Measurements from ENCODE around the gene SLC10A2.
"Not testable (repeated sequence)": the region's sequence is repeated elsewhere in the genome, so short reads cannot be mapped to it uniquely, and the experiment has no call there.

Gene SLC10A2, protein sequence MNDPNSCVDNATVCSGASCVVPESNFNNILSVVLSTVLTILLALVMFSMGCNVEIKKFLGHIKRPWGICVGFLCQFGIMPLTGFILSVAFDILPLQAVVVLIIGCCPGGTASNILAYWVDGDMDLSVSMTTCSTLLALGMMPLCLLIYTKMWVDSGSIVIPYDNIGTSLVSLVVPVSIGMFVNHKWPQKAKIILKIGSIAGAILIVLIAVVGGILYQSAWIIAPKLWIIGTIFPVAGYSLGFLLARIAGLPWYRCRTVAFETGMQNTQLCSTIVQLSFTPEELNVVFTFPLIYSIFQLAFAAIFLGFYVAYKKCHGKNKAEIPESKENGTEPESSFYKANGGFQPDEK

DNA sequence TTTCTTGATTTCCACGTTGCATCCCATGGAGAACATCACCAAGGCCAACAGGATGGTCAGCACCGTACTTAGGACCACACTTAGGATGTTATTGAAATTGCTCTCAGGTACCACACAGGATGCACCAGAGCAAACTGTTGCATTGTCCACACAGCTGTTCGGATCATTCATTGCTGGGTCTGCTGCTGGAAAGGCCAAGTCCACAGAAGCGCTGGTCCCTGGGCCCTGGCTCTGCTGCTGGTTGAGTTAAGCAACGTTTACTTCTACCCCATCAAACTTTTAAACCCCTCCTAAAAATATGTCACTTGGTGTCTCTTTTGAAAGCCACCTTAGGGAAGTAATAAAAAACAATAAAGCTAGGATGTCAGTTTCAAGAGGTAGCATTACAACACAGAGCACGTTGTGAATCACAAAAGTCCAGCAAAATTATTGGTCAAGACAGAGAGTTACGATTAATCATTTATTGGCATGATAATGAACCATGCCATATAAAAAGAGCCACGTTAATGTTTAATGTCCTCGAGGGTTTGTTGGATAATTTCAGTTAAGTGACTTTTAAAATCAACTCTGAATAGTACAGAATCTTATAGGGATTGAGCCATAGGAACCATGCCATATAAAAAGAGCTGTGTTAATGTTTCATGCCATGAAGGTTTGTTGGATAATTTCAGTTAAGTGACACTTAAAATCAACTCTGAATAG is at the start of gene SLC10A2:
SLC10A2 (minus strand) TSS at position 339 of the 702 bp plus-strand sequence; CDS start at position 171, 168 bp downstream.
- no peak for DNase-seq

- DNase-seq, result no peak
These were observed 41.4 kb upstream of the SLC10A2 start for GRCh38 chr13:103107580-103107979.

GRCh38 chr13:103104340-103104739 is 38.1 kb upstream of the SLC10A2 start:
- no peak for DNase-seq

- DNase-seq, result not testable (repeated sequence)
These were observed 37.2 kb upstream of the SLC10A2 start for GRCh38 chr13:103103456-103103855.

GRCh38 chr13:103102482-103102881 is 36.3 kb upstream of the SLC10A2 start:
- no peak for DNase-seq

DNA sequence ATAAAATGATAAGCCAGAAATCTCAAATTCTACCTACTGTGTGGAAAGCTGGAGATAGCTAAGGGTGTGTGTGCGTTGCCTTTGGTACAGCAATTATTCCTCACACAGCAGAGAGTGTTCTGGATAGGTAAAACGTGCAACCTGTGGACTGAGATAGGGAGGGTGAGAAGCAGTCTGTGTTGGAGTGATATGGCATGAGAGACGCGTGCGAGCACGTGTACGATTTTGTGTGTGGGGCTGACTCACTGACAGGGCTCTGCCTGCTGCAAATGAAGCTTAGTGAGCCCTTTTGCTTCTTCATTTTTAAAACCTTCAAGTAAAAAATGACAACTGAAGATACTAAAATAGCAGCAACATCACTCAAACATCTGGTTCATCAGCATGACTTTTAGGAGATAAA is 35.7 kb upstream of the SLC10A2 start:
- DNase-seq, result no peak

DNA sequence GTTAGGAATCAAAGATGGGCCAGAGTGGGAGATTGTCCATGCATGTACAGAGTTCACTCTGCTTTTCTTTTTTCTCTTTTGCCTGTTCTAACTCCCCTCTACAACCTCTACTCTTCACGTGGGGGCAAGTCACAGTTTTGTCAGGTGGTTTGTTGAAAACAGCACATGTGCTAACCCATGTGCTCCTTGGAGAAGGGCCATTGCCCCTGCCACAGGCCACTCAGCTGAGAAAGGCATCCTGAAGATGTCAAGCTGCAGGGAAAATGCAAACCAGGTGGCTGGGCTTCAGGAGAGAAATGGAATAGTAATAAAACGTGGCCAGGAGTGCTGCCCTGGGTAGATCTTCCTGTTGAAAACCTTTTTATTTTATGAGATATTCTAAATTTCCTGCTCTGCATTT is 35.3 kb upstream of the SLC10A2 start:
- no peak for DNase-seq

DNA sequence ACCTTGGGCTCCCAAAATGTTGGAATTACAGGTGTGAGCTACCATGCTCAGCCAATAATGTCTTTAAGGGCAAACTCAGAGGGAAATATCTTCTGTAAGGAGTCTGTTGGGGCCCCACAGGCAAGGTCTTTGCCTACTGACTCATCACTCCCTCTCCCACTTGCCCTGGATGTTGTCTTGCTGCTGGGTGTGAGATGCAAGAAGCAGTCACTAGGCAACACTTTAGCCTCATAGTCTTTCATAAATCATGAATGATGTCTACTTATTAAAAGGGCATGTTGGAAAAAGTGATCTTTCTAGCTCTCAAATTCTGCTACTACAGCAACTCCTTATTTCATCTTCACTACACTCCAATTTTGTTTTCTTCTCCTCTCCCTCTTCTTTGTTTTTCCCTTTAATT is 34.6 kb upstream of the SLC10A2 start:
- no peak for DNase-seq

GRCh38 chr13:103099722-103100293 is 33.6 kb upstream of the SLC10A2 start:
- DNase-seq, result no peak

- DNase-seq, result no peak
These were observed 32.3 kb upstream of the SLC10A2 start for GRCh38 chr13:103098535-103098934.

DNA sequence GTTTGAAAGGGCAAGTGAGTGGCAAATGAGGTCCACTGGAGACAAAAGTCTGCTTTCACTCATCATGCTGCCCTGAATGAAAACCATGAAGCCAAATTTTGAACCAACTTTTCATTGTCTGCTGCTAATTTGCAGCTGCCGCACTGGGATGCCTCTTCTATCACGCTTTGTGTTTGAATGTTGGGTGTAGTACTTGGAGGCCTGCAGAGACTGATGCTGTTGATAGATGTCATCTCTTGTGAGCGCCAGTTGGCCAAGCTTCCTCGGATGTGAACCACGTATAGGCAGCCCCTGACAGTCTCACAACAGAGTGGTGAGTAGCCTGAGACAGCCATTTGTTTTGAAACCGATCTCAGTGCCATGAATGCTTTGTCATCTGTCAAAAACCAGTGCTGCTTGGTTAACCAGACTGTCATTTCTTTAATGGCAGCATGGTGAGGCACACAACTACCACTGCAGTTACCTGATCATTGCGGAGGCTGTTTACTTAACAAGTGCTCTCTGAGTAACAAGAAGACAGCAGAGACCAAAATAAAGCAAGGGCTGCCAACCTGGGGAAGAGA is 31.2 kb upstream of the SLC10A2 start:
- DNase-seq, result no peak

GRCh38 chr13:103093649-103094048 is 27.4 kb upstream of the SLC10A2 start:
- DNase-seq, result not testable (repeated sequence)

DNA sequence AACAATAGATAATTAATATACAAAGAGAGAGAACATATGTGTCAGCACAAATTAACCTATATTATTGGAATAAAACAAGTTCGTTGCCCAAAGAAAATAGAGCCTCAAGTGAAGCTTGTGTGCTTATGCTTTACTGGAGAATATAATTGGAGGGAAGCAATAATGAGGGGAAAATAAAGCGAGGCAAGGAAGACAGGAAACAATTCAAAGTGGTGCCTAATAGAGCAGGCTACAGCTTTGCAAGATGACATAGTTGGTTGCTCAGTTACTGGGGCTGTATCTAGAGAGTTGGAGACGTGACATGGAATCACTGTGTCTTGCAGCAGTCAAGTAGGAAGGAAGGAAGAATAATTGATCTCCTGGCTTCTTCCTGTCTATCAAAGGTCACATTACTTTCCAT is 21.1 kb upstream of the SLC10A2 start:
- no peak for DNase-seq

DNA sequence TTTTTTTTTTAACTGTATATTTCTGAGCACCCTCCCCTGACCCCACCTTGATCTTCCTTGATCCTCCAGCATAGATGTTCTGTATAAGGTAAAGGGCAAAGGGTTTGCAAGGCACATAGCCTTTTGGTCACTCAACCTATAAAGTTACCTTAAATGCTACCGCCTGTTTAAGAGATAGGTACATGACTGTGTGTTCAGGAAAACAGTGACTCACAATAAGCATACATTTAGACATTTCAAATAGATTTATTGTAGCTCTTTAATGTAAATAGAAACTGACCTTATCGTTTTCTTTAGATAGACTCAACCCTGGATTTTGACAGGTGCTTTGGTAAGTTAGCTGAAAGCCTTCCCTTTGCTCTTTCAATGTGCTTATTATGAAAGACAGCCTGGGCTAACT is 15.2 kb upstream of the SLC10A2 start:
- no peak for DNase-seq

GRCh38 chr13:103078158-103078557 is 11.9 kb upstream of the SLC10A2 start:
- no peak for DNase-seq

- DNase-seq, result no peak
These were observed 2.6 kb upstream of the SLC10A2 start for GRCh38 chr13:103068836-103069235.

DNA sequence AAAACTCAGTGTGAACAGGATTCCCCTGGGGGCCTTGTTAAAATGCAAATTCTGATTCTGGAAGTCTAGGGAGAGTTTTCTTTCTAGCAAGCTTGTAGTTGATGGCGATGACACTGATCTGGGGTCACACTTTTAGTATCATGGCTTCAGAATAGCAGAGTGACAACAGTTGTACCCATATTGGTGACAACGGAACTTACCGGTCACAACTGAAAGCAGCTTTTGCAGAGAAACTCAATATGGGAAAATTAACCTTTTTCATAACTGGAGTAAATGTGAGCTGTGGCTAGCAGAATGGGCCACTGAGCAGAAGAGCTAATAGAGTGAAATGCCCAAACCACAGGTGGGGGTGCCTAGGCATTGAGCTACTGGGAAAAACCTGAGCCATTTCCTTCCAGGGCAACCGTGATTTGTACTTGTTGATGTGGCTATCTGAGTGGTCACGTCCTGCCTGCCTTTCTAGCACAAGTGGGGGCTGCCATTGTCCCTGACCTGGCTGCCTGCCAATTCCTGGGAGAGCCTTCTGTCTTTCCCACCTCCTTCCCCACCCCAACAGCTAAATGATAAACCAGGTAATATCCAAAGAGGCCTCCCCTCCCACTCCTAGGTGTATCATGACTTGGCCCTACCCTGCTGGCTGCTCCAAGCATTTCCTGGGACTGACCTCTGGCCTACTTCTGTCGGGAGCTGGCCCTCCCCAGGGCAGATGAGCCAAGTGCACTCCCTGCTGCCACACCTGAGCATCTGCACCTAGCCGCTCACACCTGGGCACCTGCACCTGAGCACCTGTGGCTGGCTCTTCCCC is 1.7 kb upstream of the SLC10A2 start:
- DNase-seq, result no peak

- DNase-seq, result no peak
These were observed 646 bp upstream of the SLC10A2 start for GRCh38 chr13:103066781-103067345.

DNA sequence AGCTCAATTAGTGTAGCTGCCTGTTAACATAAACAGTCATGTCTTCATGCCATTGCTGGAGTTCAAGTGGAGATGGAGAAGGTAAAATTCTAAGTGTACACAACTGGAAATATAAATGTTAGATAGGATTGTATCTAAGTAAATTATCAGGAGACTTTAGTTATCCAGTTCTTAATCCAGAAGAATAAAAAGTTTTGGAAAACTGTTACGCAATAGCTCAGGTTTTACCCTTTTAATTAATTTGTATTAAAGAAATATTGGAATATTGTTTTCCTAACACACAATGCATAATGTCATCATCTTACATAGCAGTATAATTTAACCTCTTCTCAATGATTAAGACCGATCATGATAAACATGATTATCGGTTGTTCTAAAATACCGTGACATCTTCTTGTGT is 2.8 kb downstream of the SLC10A2 start:
- no peak for DNase-seq

GRCh38 chr13:103062079-103062478 is 4.1 kb downstream of the SLC10A2 start:
- no peak for DNase-seq

DNA sequence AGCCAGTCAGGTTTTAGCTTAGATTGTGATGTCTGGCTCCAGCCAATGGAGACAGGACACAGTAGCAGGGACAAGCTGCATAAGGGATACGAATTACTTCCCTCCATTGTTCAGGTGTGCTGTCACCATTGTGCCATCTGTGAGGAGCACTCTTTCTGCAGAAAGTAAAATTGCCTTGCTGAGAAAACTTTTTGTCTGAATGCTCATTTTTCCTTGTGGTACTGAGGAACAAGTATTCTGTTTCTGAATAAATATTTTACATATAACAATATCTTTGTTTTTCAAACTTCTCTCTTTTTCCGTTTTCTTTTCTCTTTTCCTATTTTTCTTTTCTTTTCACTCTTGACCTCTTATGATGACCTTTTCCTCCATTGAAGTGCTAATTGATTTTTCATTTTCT is 10.2 kb downstream of the SLC10A2 start:
- DNase-seq, result no peak

DNA sequence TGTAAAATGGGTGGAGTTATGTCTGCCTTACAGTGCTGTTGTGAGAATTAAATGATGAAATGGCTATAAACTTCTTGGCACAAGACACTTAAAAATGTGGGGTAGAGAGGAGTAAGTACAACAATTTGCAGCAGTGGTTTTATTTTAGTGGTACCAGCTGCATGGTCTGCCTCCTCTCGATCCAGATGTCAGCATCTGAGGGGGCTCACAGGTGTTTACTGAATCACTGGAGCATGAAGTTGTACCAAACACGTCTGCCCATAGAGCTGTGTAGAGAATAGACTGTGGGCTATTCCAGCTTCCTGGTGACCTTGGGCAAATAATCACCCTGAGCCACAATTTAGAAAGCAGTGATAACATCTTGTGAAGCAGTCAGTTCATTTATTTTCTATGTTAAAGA is 11.1 kb downstream of the SLC10A2 start:
- DNase-seq, result no peak

DNA sequence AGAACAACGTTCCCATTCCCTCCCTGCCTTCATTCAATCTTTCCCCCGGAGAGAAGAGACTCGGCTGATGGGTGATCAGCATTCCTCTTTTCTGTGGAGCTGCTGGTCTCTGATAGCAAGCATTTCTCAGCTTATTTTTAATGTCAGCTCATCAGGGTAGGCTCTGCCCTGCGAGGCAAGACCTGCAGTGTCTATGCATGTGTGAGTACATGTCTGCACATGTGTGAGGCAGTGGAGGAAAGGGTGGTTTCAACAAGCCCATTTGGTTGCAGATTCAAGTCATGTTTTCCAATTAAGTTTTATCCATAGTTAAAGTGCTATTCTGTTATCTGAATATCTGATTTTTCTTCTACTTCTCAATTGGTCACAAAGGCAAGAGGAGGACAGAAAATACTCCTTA is 19.5 kb downstream of the SLC10A2 start:
- DNase-seq, result no peak

All from suppressor macrophage treated with lipopolysaccharide for 1 hour (primary cell).